WTC11 (cell line): ENCODE measurements around the gene LARP1. TPM values are rescaled to one million over a fixed set of nuclear protein-coding genes. Genes with fewer than 3 reads are reported as not detected.
"Not testable (repeated sequence)": the region's sequence is repeated elsewhere in the genome, so short reads cannot be mapped to it uniquely, and the experiment has no call there.

Experiments
- ATAC-seq: fragments of 200-7000 bp; cut with Tn5 transposase; 2 replicates; pipeline ENCODE4 v1.10.0; 2021; ENCODE audit warnings: mild to moderate bottlenecking, moderate library complexity
- CTCF ChIA-PET: fragments of 300-600 bp; sonication (Branson Sonifier 250); formaldehyde crosslinking; loops from one replicate; lab custom pipeline; 2021; ENCODE audit warnings: antibody characterized with exemption; lab: Charles Lee
- POLR2A ChIA-PET: fragments of 350-600 bp; sonication (Branson Sonifier 250); formaldehyde crosslinking; loops from one replicate; lab custom pipeline; 2021; ENCODE audit warnings: antibody characterized with exemption; lab: Charles Lee
- DNase-seq: peaks from one replicate; pipeline ENCODE4 v3.0.0; 2021; ENCODE audit warnings: low spot score
- H3K27ac Mint-ChIP-seq: 2 replicates; pipeline ENCODE4 v1.8.0; 2021; ENCODE audit warnings: mixed read lengths
- H3K27me3 Mint-ChIP-seq: 2 replicates; pipeline ENCODE4 v1.8.0; 2021; ENCODE audit warnings: low read depth, mild to moderate bottlenecking, moderate library complexity, mixed read lengths
- H3K36me3 Mint-ChIP-seq: 2 replicates; pipeline ENCODE4 v1.8.0; 2021; ENCODE audit warnings: mixed read lengths
- H3K4me1 Mint-ChIP-seq: 2 replicates; pipeline ENCODE4 v1.8.0; 2022; ENCODE audit warnings: mixed read lengths
- H3K4me3 Mint-ChIP-seq: 2 replicates; pipeline ENCODE4 v1.8.0; 2021; ENCODE audit warnings: mild to moderate bottlenecking, moderate library complexity, mixed read lengths
- H3K9me3 Mint-ChIP-seq: 2 replicates; pipeline ENCODE4 v1.8.0; 2021; ENCODE audit warnings: mixed read lengths
- ARID4B ChIP-seq: sonication (generic); formaldehyde crosslinking; IDR thresholded peaks from 2 replicates; pipeline ENCODE4 v1.8.0; 2023; ENCODE audit warnings: missing genetic modification reagents, mild to moderate bottlenecking, borderline replicate concordance
- CBFB ChIP-seq: sonication (generic); formaldehyde crosslinking; IDR thresholded peaks from 2 replicates; pipeline ENCODE4 v1.8.1; 2022; ENCODE audit warnings: mild to moderate bottlenecking, low read depth, missing genetic modification reagents
- GABPB1 ChIP-seq: sonication (generic); formaldehyde crosslinking; IDR thresholded peaks from 2 replicates; pipeline ENCODE4 v1.8.1; 2023; ENCODE audit warnings: mild to moderate bottlenecking, missing genetic modification reagents
- MYBL2 ChIP-seq: sonication (generic); formaldehyde crosslinking; IDR thresholded peaks from 2 replicates; pipeline ENCODE4 v1.8.1; 2023; ENCODE audit warnings: mild to moderate bottlenecking, moderate library complexity, missing genetic modification reagents
- NFYB ChIP-seq: sonication (generic); formaldehyde crosslinking; conservative IDR thresholded peaks from 2 replicates; pipeline ENCODE4 v1.8.0; 2022; ENCODE audit warnings: low read depth, missing genetic modification reagents
- PREB ChIP-seq: sonication (generic); formaldehyde crosslinking; IDR thresholded peaks from 2 replicates; pipeline ENCODE4 v1.8.1; 2022; ENCODE audit warnings: mild to moderate bottlenecking, missing genetic modification reagents, moderate library complexity, borderline replicate concordance
- SOX15 ChIP-seq: fragments of 250-450 bp; sonication (Bioruptor Pico); IDR thresholded peaks from 2 replicates; pipeline ENCODE4 v1.9.0; 2021; ENCODE audit warnings: mild to moderate bottlenecking
- STAT6 ChIP-seq: sonication (generic); formaldehyde crosslinking; conservative IDR thresholded peaks from 2 replicates; pipeline ENCODE4 v1.8.1; 2023; ENCODE audit warnings: mild to moderate bottlenecking, low read depth, missing genetic modification reagents, moderate library complexity
- ZMAT4 ChIP-seq: fragments of 250-450 bp; sonication (Bioruptor Pico); IDR thresholded peaks from 2 replicates; pipeline ENCODE4 v1.9.0; 2021; ENCODE audit warnings: mild to moderate bottlenecking
- ZNF232 ChIP-seq: sonication (generic); formaldehyde crosslinking; IDR thresholded peaks from 2 replicates; pipeline ENCODE4 v1.8.0; 2022; ENCODE audit warnings: mild to moderate bottlenecking, missing genetic modification reagents
- total RNA-seq: library from RNA; stranded (reverse); gene quantifications from 3 replicates; pipeline ENCODE4 v1.2.3, GENCODE V29; 2021

Gene LARP1
- total RNA-seq, 1 experiment from 2014 or later, result 406 TPM

GRCh38 chr5:154830596-154830995 is 75.4 kb downstream of the LARP1 start (continued):
- TF ChIP-seq ARID4B (no peak), CBFB (CRISPR knock-in tag) (no peak), ZNF232 (no peak)

- no peaks in the 10 kb centered on the region for H3K9me3 Mint-ChIP-seq
- POLR2A ChIA-PET, result no interaction called here
- no peak overlapping the region for H3K27ac Mint-ChIP-seq
- TF ChIP-seq NFYB (CRISPR knock-in tag) (no peak), PREB (CRISPR knock-in tag) (no peak), GABPB1 (CRISPR knock-in tag) (no peak)
- TF ChIP-seq, all 79 proteins: peak for 0
- Mint-ChIP-seq H3K36me3 (peaks cover 27% of the 10 kb centered on the region), H3K27me3 (no peaks in the 10 kb centered on the region), H3K4me3 (no peak overlapping the region), H3K4me1 (no peaks in the 10 kb centered on the region)
- DNase-seq (no peak), ATAC-seq (no peak)
- CTCF ChIA-PET, result no interaction called here
Observed at GRCh38 chr5:154831451-154831850, 76.3 kb downstream of the LARP1 start.

- H3K9me3 Mint-ChIP-seq, H3K4me3 Mint-ChIP-seq, H3K27me3 Mint-ChIP-seq, POLR2A ChIA-PET, ATAC-seq, DNase-seq, CTCF ChIA-PET, H3K27ac Mint-ChIP-seq, H3K4me1 Mint-ChIP-seq: not testable (repeated sequence)
- peaks cover 24% of the 10 kb centered on the region for H3K36me3 Mint-ChIP-seq
Observed at GRCh38 chr5:154832804-154833203, 77.6 kb downstream of the LARP1 start.

GRCh38 chr5:154834053-154834452 is 78.9 kb downstream of the LARP1 start:
- Mint-ChIP-seq H3K4me1 (no peaks in the 10 kb centered on the region), H3K36me3 (peaks cover 21% of the 10 kb centered on the region), H3K9me3 (no peaks in the 10 kb centered on the region), H3K27me3 (no peaks in the 10 kb centered on the region), H3K4me3 (no peak overlapping the region), H3K27ac (no peak overlapping the region)
- ATAC-seq, result no peak
- ChIA-PET POLR2A (no interaction called here), CTCF (interaction anchor here (1.1 kb wide), 1 partner anchor 184 kb away, joined by 3 read pairs; no protein-coding TSS in a partner anchor)
- TF ChIP-seq STAT6 (no peak), SOX15 (CRISPR knock-in tag) (no peak), ZMAT4 (CRISPR knock-in tag) (no peak), MYBL2 (no peak)
- no peak for DNase-seq

- H3K9me3 Mint-ChIP-seq, H3K4me3 Mint-ChIP-seq, H3K27me3 Mint-ChIP-seq, ATAC-seq, H3K36me3 Mint-ChIP-seq, POLR2A ChIA-PET, CTCF ChIA-PET, DNase-seq, H3K27ac Mint-ChIP-seq, H3K4me1 Mint-ChIP-seq: not testable (repeated sequence)
Observed at GRCh38 chr5:154835701-154836052, 80.5 kb downstream of the LARP1 start.
